Calu3 (cell line): ENCODE measurements around the gene C20orf144. TPM values are rescaled to one million over a fixed set of nuclear protein-coding genes. Genes with fewer than 3 reads are reported as not detected.
"Not testable (repeated sequence)": the region's sequence is repeated elsewhere in the genome, so short reads cannot be mapped to it uniquely, and the experiment has no call there.

Experiments
- BruUV-seq: library from RNA; stranded (reverse); fragments of 400-500 nt; replicated peaks from 2 replicates; lab custom pipeline; 2021; lab: Mats Ljungman, UMichigan
- CTCF ChIA-PET: fragments of 300-600 bp; sonication (Branson Sonifier 250); formaldehyde crosslinking; loops from one replicate; lab custom pipeline; 2022; ENCODE audit warnings: antibody characterized with exemption; lab: Charles Lee
- DNase-seq: peaks from one replicate; pipeline ENCODE4 v3.0.0; 2022
- H3K27ac Mint-ChIP-seq: one replicate; pipeline ENCODE4 v1.8.0; 2022; ENCODE audit warnings: mixed read lengths; ENCODE audit not compliant: unreplicated experiment
- H3K27me3 Mint-ChIP-seq: one replicate; pipeline ENCODE4 v1.8.0; 2022; ENCODE audit warnings: mixed read lengths; ENCODE audit not compliant: unreplicated experiment
- H3K36me3 Mint-ChIP-seq: one replicate; pipeline ENCODE4 v1.8.0; 2022; ENCODE audit warnings: mild to moderate bottlenecking, moderate library complexity, mixed read lengths; ENCODE audit not compliant: insufficient read depth, unreplicated experiment
- H3K4me1 Mint-ChIP-seq: one replicate; pipeline ENCODE4 v1.8.0; 2022; ENCODE audit warnings: mild to moderate bottlenecking, low read depth, mixed read lengths; ENCODE audit not compliant: unreplicated experiment
- H3K4me3 Mint-ChIP-seq: one replicate; pipeline ENCODE4 v1.8.0; 2022; ENCODE audit warnings: mild to moderate bottlenecking, low read depth, moderate library complexity, mixed read lengths; ENCODE audit not compliant: unreplicated experiment
- H3K9me3 Mint-ChIP-seq: one replicate; pipeline ENCODE4 v1.8.0; 2022; ENCODE audit warnings: low read depth, mixed read lengths; ENCODE audit not compliant: unreplicated experiment
- CTCF ChIP-seq: fragments of 200-600 bp; IDR thresholded peaks from one replicate; pipeline ENCODE4 v1.8.0; 2022; ENCODE audit warnings: antibody characterized with exemption; ENCODE audit not compliant: unreplicated experiment
- intact Hi-C: fragments of 100-400 bp; cut with micrococcal nuclease; formaldehyde crosslinking; loops from one replicate; pipeline ENCODE4 v1.10.0; 2022; ENCODE audit not compliant: unreplicated experiment
- total RNA-seq: library from RNA; stranded (reverse); gene quantifications from 2 replicates; pipeline ENCODE4 v1.2.3, GENCODE V29; 2022

Gene C20orf144
- total RNA-seq, 1 experiment from 2014 or later: 0.45 TPM

DNA sequence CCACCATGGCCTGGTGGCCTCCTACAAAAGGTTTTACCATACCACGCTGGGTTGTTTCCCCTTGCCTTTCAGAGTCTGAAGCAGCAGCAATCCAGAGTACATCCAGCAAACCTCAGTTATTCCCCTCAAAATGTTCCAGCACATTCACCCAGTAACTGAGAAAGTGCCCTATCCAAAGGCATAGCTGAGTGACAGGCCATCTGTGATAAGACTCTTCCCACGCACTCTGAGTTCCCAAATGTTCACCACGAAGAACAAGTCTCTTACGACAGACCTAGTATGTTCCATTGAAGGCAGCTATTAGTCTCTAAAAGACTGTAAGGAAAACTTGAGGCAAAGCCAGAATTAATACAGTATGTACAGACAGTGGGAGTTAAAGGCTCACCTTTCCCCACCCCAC lies 31.6 kb upstream of the C20orf144 start:
- no peak for DNase-seq
- Mint-ChIP-seq H3K4me3 (no peak overlapping the region), H3K36me3 (peaks cover 17% of the 10 kb centered on the region), H3K9me3 (no peaks in the 10 kb centered on the region), H3K27ac (no peak overlapping the region), H3K4me1 (no peaks in the 10 kb centered on the region), H3K27me3 (no peaks in the 10 kb centered on the region)
- CTCF ChIA-PET: interaction anchor here (1.8 kb wide), 1 partner anchor 11 kb away, joined by 8 read pairs; no protein-coding TSS in a partner anchor
- no TSS peak for BruUV-seq
- TF ChIP-seq CTCF: no peak
- intact Hi-C loops: no loop called here

- DNase-seq, H3K9me3 Mint-ChIP-seq, H3K4me3 Mint-ChIP-seq, H3K4me1 Mint-ChIP-seq, BruUV-seq, H3K27ac Mint-ChIP-seq, intact Hi-C loops, H3K27me3 Mint-ChIP-seq: not testable (repeated sequence)
- CTCF ChIA-PET: interaction anchor here (1.8 kb wide), 1 partner anchor 12 kb away, joined by 8 read pairs; no protein-coding TSS in a partner anchor
- peaks cover 11% of the 10 kb centered on the region for H3K36me3 Mint-ChIP-seq
Measured at GRCh38 chr20:33631910-33632309, 30.2 kb upstream of the C20orf144 start.

DNA sequence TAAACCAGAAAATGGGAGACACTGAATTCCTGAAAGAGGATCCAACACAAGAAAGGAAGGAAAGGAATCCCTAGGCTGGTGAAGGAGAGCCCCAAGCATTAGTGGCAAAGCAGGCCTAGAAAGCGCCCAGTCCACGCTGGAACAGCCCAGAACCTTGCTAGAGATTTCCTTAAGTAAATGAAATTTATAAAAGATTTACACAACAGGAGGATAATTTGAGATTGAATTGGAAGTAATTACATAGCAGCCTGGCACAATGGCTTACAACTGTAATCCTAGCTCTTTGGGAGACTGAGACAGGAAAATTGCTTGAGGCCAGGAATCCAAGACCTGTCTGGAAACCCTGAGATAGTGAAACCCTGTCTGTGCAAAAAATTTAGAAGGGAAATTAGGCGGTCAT lies 26.8 kb upstream of the C20orf144 start:
- Mint-ChIP-seq H3K4me3 (no peak overlapping the region), H3K27ac (no peak overlapping the region), H3K36me3 (peaks cover 10% of the 10 kb centered on the region), H3K4me1 (no peaks in the 10 kb centered on the region), H3K9me3 (no peaks in the 10 kb centered on the region), H3K27me3 (no peaks in the 10 kb centered on the region)
- CTCF ChIA-PET: interaction anchor here (0.7 kb wide), 1 partner anchor 1171 kb away, joined by 4 read pairs; no protein-coding TSS in a partner anchor
- no peak for DNase-seq
- TF ChIP-seq CTCF: no peak
- BruUV-seq: no TSS peak
- intact Hi-C loops: no loop called here

- Mint-ChIP-seq H3K36me3 (peaks cover 5% of the 10 kb centered on the region), H3K9me3 (no peaks in the 10 kb centered on the region), H3K27me3 (no peaks in the 10 kb centered on the region), H3K4me1 (no peaks in the 10 kb centered on the region), H3K4me3 (no peak overlapping the region), H3K27ac (no peak overlapping the region)
- CTCF ChIA-PET: no interaction called here
- no peak for DNase-seq
- no TSS peak for BruUV-seq
- TF ChIP-seq CTCF: no peak
- intact Hi-C loops: no loop called here
Measured at GRCh38 chr20:33636776-33637175, 25.4 kb upstream of the C20orf144 start.

DNA sequence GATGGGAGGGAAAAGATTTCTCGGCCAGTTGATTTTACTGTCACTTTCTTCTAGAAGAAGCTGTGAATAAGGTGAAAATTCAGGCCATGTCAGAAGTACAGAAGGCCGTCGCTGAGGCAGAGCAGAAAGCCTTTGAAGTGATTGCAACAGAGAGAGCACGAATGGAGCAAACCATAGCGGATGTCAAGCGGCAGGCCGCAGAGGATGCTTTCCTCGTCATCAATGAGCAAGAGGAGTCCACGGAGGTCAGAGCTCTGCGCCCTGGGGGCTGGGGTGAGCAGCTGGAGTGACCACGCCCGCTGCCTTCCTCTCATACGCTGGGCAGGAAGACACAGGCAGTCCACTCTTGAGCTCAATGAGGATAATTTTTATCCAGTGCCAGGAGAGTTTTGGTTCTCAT lies 21.8 kb upstream of the C20orf144 start:
- no TSS peak for BruUV-seq
- CTCF ChIA-PET: interaction anchor here (1.1 kb wide), 1 partner anchor 13 kb away, joined by 3 read pairs; no protein-coding TSS in a partner anchor
- no peaks in the 10 kb centered on the region for H3K9me3 Mint-ChIP-seq
- no peak overlapping the region for H3K27ac Mint-ChIP-seq
- peaks cover 13% of the 10 kb centered on the region for H3K36me3 Mint-ChIP-seq
- no peak for TF ChIP-seq CTCF
- intact Hi-C loops: no loop called here
- H3K4me1 Mint-ChIP-seq: no peaks in the 10 kb centered on the region
- no peak overlapping the region for H3K4me3 Mint-ChIP-seq
- no peak for DNase-seq
- no peaks in the 10 kb centered on the region for H3K27me3 Mint-ChIP-seq
